ENCODE data around the gene MSLN.

- TF ChIP-seq ZNF274 (IDR thresholded peaks at IDR 0.05; ENCODE audit: low read depth, low read length), result no peak
- no peak for TF ChIP-seq SUZ12 (IDR thresholded peaks at IDR 0.05; ENCODE audit: extremely low read depth, insufficient read depth, insufficient read length)
Measured at GRCh38 chr16:730666-731509, 29.6 kb upstream of the MSLN start.

Measured in NT2/D1 (cell line).